Right atrium auricular region (tissue), 2 donors: ENCODE measurements around the gene PLEKHM2. TPM values are rescaled to one million over a fixed set of nuclear protein-coding genes. Genes with fewer than 3 reads are reported as not detected.

Experiments
- DNase-seq: peaks from one replicate; pipeline ENCODE4 v3.0.0-alpha.2; 2019; ENCODE audit warnings: low spot score
- H3K27ac ChIP-seq, 2 donors: fragments of 200-600 bp; sonication (generic); 1 replicate in 1 of 2; 2 replicates in 1 of 2; pipeline ENCODE4 v1.5.1; 2016 to 2019
- H3K27me3 ChIP-seq, 2 donors: fragments of 200-600 bp; sonication (generic); one replicate each; pipeline versions ENCODE4 v1.5.1 to v1.6.0; 2017 to 2019
- H3K36me3 ChIP-seq: fragments of 200-600 bp; sonication (generic); one replicate; pipeline ENCODE4 v1.5.1; 2016
- H3K4me1 ChIP-seq, 2 donors: fragments of 200-600 bp; sonication (generic); one replicate each; pipeline versions ENCODE4 v1.5.1 to v1.6.0; 2017 to 2019
- H3K4me3 ChIP-seq, 2 donors: fragments of 200-600 bp; sonication (generic); 1 replicate in 1 of 2; 2 replicates in 1 of 2; pipeline ENCODE4 v1.5.1; 2017 to 2019; ENCODE audit warnings: mild to moderate bottlenecking in 1 of 2, moderate library complexity in 1 of 2
- H3K9me3 ChIP-seq, 2 donors: fragments of 200-600 bp; sonication (generic); one replicate each; pipeline ENCODE4 v1.5.1; 2019
- CTCF ChIP-seq, 2 donors: fragments of 200-600 bp; sonication (generic); IDR thresholded peaks; one replicate each; pipeline ENCODE4 v1.5.1; 2019; ENCODE audit warnings: antibody characterized with exemption in 2 of 2
- total RNA-seq, 2 donors: library from RNA; depleted of rRNA; stranded (reverse); fragments of >200 nt; gene quantifications; one replicate each; pipeline ENCODE4 v1.1.0, GENCODE V29; 2016

The PLEKHM2 gene
- total RNA-seq, 2 donors from 2014 or later: 53.6 to 78.1 TPM

GRCh38 chr1:15683345-15684039 is 628 bp upstream of the PLEKHM2 start:
- H3K4me1 ChIP-seq: peaks cover 0 to 60% of the 10 kb centered on the region in 2 donors
- H3K27ac ChIP-seq: peak overlapping the region; percentile 98
- TF ChIP-seq CTCF (IDR thresholded peaks at IDR 0.05): no peak
- no peaks in the 10 kb centered on the region for H3K36me3 ChIP-seq
- no peak for DNase-seq
- H3K4me3 ChIP-seq: peak overlapping the region; percentile 77 to 98
- no peaks in the 10 kb centered on the region for H3K9me3 ChIP-seq
- no peaks in the 10 kb centered on the region for H3K27me3 ChIP-seq

GRCh38 chr1:15684468-15685291 is 560 bp downstream of the PLEKHM2 start:
- Histone ChIP-seq H3K4me3 (peak overlapping the region; percentile 77 to 98), H3K4me1 (peaks cover 0 to 54% of the 10 kb centered on the region in 2 donors), H3K27ac (peak overlapping the region; percentile 93 to 98), H3K9me3 (no peaks in the 10 kb centered on the region), H3K27me3 (no peaks in the 10 kb centered on the region), H3K36me3 (no peaks in the 10 kb centered on the region)
- DNase-seq: no peak
- TF ChIP-seq CTCF (IDR thresholded peaks at IDR 0.05): no peak

GRCh38 chr1:15685820-15686219 is 1.7 kb downstream of the PLEKHM2 start:
- no peaks in the 10 kb centered on the region for H3K36me3 ChIP-seq
- DNase-seq: no peak
- peaks cover 0 to 58% of the 10 kb centered on the region in 2 donors for H3K4me1 ChIP-seq
- no peaks in the 10 kb centered on the region for H3K9me3 ChIP-seq
- H3K4me3 ChIP-seq: peak overlapping the region; percentile 77 to 98
- TF ChIP-seq CTCF (IDR thresholded peaks at IDR 0.05): no peak
- H3K27me3 ChIP-seq: no peaks in the 10 kb centered on the region
- peak overlapping the region; percentile 93 to 98 for H3K27ac ChIP-seq

- Histone ChIP-seq H3K4me3 (no peak overlapping the region), H3K36me3 (no peaks in the 10 kb centered on the region), H3K9me3 (no peaks in the 10 kb centered on the region), H3K4me1 (peaks cover 0 to 62% of the 10 kb centered on the region in 2 donors), H3K27ac (no peak overlapping the region), H3K27me3 (no peaks in the 10 kb centered on the region)
- no peak for TF ChIP-seq CTCF (IDR thresholded peaks at IDR 0.05)
- no peak for DNase-seq
Measured at GRCh38 chr1:15687446-15687845, 3.3 kb downstream of the PLEKHM2 start.

- Histone ChIP-seq H3K9me3 (no peaks in the 10 kb centered on the region), H3K27ac (peak overlapping the region in 1 of 2 donors; percentile 63), H3K4me1 (peaks cover 0 to 59% of the 10 kb centered on the region in 2 donors), H3K36me3 (no peaks in the 10 kb centered on the region), H3K27me3 (no peaks in the 10 kb centered on the region), H3K4me3 (no peak overlapping the region)
- no peak for TF ChIP-seq CTCF (IDR thresholded peaks at IDR 0.05)
- DNase-seq: no peak
Measured at GRCh38 chr1:15690317-15690716, 6.2 kb downstream of the PLEKHM2 start.
